Fibroblast of skin of scalp (primary cell): ENCODE results near the gene TNS3.
"Not testable (repeated sequence)": the region's sequence is repeated elsewhere in the genome, so short reads cannot be mapped to it uniquely, and the experiment has no call there.

ENCODE experiments used
- DNase-seq: peaks from one replicate; pipeline ENCODE4 v3.0.0-alpha.2; 2013

Gene TNS3

GRCh38 chr7:47482013-47482875, 99.7 kb downstream of the TNS3 start:
- DNase-seq: peak; percentile 93

GRCh38 chr7:47481541-47482012, 100.3 kb downstream of the TNS3 start:
- no peak for DNase-seq

- no peak for DNase-seq
These were observed 101.1 kb downstream of the TNS3 start for GRCh38 chr7:47480576-47481538.

GRCh38 chr7:47479821-47480575, 101.9 kb downstream of the TNS3 start:
- no peak for DNase-seq

- DNase-seq: no peak
These were observed 102.8 kb downstream of the TNS3 start for GRCh38 chr7:47478926-47479711.

GRCh38 chr7:47478017-47478344, 103.9 kb downstream of the TNS3 start:
- no peak for DNase-seq

- DNase-seq: no peak
These were observed 104.5 kb downstream of the TNS3 start for GRCh38 chr7:47477191-47478016.

GRCh38 chr7:47475880-47476227, 106.1 kb downstream of the TNS3 start:
- no peak for DNase-seq

- peak; percentile 73 for DNase-seq
These were observed 106.7 kb downstream of the TNS3 start for GRCh38 chr7:47474937-47475879.

GRCh38 chr7:47474211-47474936, 107.5 kb downstream of the TNS3 start:
- no peak for DNase-seq

GRCh38 chr7:47473499-47474210, 108.3 kb downstream of the TNS3 start:
- DNase-seq: no peak

GRCh38 chr7:47472444-47473157, 109.3 kb downstream of the TNS3 start:
- DNase-seq: no peak

- DNase-seq: no peak
These were observed 110.1 kb downstream of the TNS3 start for GRCh38 chr7:47471831-47472230.

GRCh38 chr7:47471358-47471703, 110.6 kb downstream of the TNS3 start:
- DNase-seq: no peak

- DNase-seq: no peak
These were observed 111.1 kb downstream of the TNS3 start for GRCh38 chr7:47470567-47471357.

GRCh38 chr7:47469846-47470245, 112.1 kb downstream of the TNS3 start:
- not testable (repeated sequence) for DNase-seq

GRCh38 chr7:47466832-47467231, 115.1 kb downstream of the TNS3 start:
- no peak for DNase-seq
